PFSK-1 (cell line): ENCODE data around the gene DLST.

Experiments
- FOXP2 ChIP-seq: optimal IDR thresholded peaks from 2 replicates; pipeline ENCODE3; 2011; ENCODE audit warnings: borderline replicate concordance, control low read depth, inconsistent platforms; ENCODE audit not compliant: insufficient read depth; ENCODE audit errors: extremely low read length, extremely low read depth
- POLR2AphosphoS5 ChIP-seq: IDR thresholded peaks from 2 replicates; pipeline ENCODE4 v1.6.1; 2012; ENCODE audit warnings: low read depth, mild to moderate bottlenecking, control low read depth, low read length, moderate library complexity
- REST ChIP-seq, 2 experiments: IDR thresholded peaks; 2 replicates each; pipeline versions ENCODE4 v1.6.1 to v1.8.0; 2011 to 2012; ENCODE audit warnings: low read depth in 2 of 2, low read length in 2 of 2, control low read depth in 1 of 2, inconsistent platforms in 1 of 2, mild to moderate bottlenecking in 1 of 2, moderate library complexity in 1 of 2; ENCODE audit not compliant: insufficient read depth in 1 of 2
- SIN3A ChIP-seq: IDR thresholded peaks from 2 replicates; pipeline ENCODE4 v1.6.1; 2012; ENCODE audit warnings: mild to moderate bottlenecking, low read length, moderate library complexity, borderline replicate concordance; ENCODE audit not compliant: insufficient read depth
- TAF1 ChIP-seq: IDR thresholded peaks from 2 replicates; pipeline ENCODE4 v1.6.1; 2012; ENCODE audit warnings: low read length, control low read depth, borderline replicate concordance; ENCODE audit not compliant: insufficient read depth

The DLST gene

GRCh38 chr14:74921053-74921620 is 39.4 kb downstream of the DLST start:
- no peak for TF ChIP-seq POLR2AphosphoS5
- TF ChIP-seq REST (IDR thresholded peaks at IDR 0.05; ENCODE audit: insufficient read depth in 1 of 2, low read depth in 2 of 2, low read length in 2 of 2) = no peak
- no peak for TF ChIP-seq FOXP2
- TF ChIP-seq TAF1 = no peak
- TF ChIP-seq SIN3A = no peak

- TF ChIP-seq TAF1 (no peak), POLR2AphosphoS5 (no peak), FOXP2 (no peak), SIN3A (no peak)
These were observed 40.5 kb downstream of the DLST start for GRCh38 chr14:74921987-74922751.

- no peak for TF ChIP-seq FOXP2
- no peak for TF ChIP-seq REST (IDR thresholded peaks at IDR 0.05; ENCODE audit: insufficient read depth in 1 of 2, low read depth in 2 of 2, low read length in 2 of 2)
- TF ChIP-seq TAF1 = no peak
- no peak for TF ChIP-seq POLR2AphosphoS5
These were observed 41.2 kb downstream of the DLST start, which contains the start of gene RPS6KL1 for GRCh38 chr14:74922752-74923401. Gene RPS6KL1, minus strand, starts transcription at chr14:74923260. Its CDS starts 1,719 bp downstream, at chr14:74921541.

- TF ChIP-seq POLR2AphosphoS5 = no peak
- TF ChIP-seq FOXP2 = no peak
- TF ChIP-seq SIN3A = no peak
These were observed 42.3 kb downstream of the DLST start for GRCh38 chr14:74924061-74924460.

GRCh38 chr14:74927225-74927624 is 45.5 kb downstream of the DLST start:
- no peak for TF ChIP-seq TAF1
- no peak for TF ChIP-seq SIN3A
- TF ChIP-seq REST (IDR thresholded peaks at IDR 0.05; ENCODE audit: insufficient read depth in 1 of 2, low read depth in 2 of 2, low read length in 2 of 2) = no peak
- TF ChIP-seq FOXP2 = no peak

- TF ChIP-seq REST (IDR thresholded peaks at IDR 0.05; ENCODE audit: insufficient read depth in 1 of 2, low read depth in 2 of 2, low read length in 2 of 2) = no peak
- TF ChIP-seq POLR2AphosphoS5 = no peak
- TF ChIP-seq FOXP2 = no peak
- no peak for TF ChIP-seq SIN3A
- no peak for TF ChIP-seq TAF1
These were observed 47.5 kb downstream of the DLST start for GRCh38 chr14:74929242-74929641.
